GM18867 (cell line): ENCODE measurements around the gene BBOF1.
A peak's percentile ranks its signal among the peaks of the same experiment; 100 is the strongest.
"Not testable (repeated sequence)": the region's sequence is repeated elsewhere in the genome, so short reads cannot be mapped to it uniquely, and the experiment has no call there.

Experiments used
- ATAC-seq: cut with Tn5 transposase; IDR thresholded peaks from one replicate; pipeline ENCODE4 v1.9.1; 2021; ENCODE audit warnings: mild to moderate bottlenecking, moderate library complexity; ENCODE audit not compliant: unreplicated experiment

BBOF1 gene

GRCh38 chr14:74085047-74085637 is 66.0 kb downstream of the BBOF1 start:
- peak; percentile 3 for ATAC-seq

- ATAC-seq, result no peak
Measured at GRCh38 chr14:74085828-74086227, 66.7 kb downstream of the BBOF1 start.

GRCh38 chr14:74089251-74090020 is 70.3 kb downstream of the BBOF1 start:
- ATAC-seq, result no peak

- no peak for ATAC-seq
Measured at GRCh38 chr14:74105381-74105780, 86.2 kb downstream of the BBOF1 start.

GRCh38 chr14:74109369-74109768 is 90.2 kb downstream of the BBOF1 start:
- no peak for ATAC-seq

GRCh38 chr14:74111395-74112216 is 92.5 kb downstream of the BBOF1 start:
- ATAC-seq, result not testable (repeated sequence)
